ENCODE measurements around the gene HNRNPUL2.

The HNRNPUL2 gene

DNA sequence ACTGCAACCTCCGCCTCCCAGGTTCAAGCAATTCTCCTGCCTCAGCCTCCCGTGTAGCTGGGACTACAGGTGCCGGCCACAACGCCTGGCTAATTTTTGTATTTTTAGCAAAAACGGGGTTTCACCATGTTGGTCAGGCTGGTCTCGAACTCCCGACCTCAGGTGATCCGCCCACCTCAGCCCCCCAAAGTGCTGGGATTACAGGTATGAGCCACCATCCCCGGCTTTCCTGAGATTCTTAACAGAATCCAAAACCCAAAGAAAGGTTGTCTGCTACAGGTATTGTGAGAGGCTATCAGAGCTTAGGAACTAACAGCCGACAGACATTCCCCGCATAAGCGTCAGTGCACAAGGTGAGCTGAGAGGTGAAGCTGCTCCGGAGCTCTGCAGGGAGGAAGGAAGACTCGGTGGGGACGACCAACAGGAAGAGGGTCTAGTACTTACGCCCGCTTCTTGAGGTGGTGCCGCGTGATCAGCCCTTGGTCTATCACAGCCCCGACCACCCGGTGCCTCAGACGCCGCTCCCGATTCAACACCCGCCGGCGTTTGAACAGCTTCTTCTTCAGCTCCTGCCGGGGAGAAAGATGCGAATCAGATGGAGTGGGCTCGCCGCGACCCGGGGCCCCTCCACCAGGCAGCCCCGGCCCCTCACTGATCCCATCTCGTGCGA is 62.7 kb downstream of the HNRNPUL2 start:
- TF ChIP-seq, protein P1, sequence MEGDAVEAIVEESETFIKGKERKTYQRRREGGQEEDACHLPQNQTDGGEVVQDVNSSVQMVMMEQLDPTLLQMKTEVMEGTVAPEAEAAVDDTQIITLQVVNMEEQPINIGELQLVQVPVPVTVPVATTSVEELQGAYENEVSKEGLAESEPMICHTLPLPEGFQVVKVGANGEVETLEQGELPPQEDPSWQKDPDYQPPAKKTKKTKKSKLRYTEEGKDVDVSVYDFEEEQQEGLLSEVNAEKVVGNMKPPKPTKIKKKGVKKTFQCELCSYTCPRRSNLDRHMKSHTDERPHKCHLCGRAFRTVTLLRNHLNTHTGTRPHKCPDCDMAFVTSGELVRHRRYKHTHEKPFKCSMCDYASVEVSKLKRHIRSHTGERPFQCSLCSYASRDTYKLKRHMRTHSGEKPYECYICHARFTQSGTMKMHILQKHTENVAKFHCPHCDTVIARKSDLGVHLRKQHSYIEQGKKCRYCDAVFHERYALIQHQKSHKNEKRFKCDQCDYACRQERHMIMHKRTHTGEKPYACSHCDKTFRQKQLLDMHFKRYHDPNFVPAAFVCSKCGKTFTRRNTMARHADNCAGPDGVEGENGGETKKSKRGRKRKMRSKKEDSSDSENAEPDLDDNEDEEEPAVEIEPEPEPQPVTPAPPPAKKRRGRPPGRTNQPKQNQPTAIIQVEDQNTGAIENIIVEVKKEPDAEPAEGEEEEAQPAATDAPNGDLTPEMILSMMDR (IDR thresholded peaks at IDR 0.05): no peak
